ENCODE measurements around the gene MYF5. TPM values are rescaled to one million over a fixed set of nuclear protein-coding genes. Genes with fewer than 3 reads are reported as not detected.
"Not testable (repeated sequence)": the region's sequence is repeated elsewhere in the genome, so short reads cannot be mapped to it uniquely, and the experiment has no call there.

MYF5 gene
- not detected for total RNA-seq
- not detected for polyA plus RNA-seq
- long read RNA-seq, donor 1: 0 reads
- long read RNA-seq, donor 2: 0 reads

DNA sequence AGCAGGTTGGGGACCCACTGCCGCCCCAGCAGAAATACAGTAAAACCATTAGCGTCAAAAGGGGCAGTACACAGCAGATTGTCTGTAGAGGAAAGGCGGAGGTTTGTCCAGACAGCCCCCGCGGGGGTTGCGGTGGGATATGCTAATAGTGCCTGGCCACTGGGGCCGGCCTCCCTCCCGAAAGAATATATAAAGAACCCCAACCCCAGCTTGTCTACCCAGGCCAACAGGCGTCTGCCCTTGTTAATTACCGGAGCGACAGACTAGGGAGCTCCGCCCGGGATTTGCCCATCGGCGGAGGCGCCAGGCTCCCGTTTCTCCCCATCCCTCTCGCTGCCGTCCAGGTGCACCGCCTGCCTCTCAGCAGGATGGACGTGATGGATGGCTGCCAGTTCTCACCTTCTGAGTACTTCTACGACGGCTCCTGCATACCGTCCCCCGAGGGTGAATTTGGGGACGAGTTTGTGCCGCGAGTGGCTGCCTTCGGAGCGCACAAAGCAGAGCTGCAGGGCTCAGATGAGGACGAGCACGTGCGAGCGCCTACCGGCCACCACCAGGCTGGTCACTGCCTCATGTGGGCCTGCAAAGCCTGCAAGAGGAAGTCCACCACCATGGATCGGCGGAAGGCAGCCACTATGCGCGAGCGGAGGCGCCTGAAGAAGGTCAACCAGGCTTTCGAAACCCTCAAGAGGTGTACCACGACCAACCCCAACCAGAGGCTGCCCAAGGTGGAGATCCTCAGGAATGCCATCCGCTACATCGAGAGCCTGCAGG is at the start of gene MYF5:
MYF5 (plus strand) TSS at position 217 of the 774 bp plus-strand sequence; CDS start at position 369, 152 bp downstream.
- H3K27me3 ChIP-seq (ENCODE audit: control insufficient read depth in 1 of 2, insufficient read depth in 2 of 2, low read length in 1 of 2): no peaks in the 10 kb centered on the region
- H3K27ac ChIP-seq (ENCODE audit: low read depth in 1 of 2, low read length in 2 of 2): no peak within 1 kb of the TSS
- H3K4me1 ChIP-seq (ENCODE audit: control insufficient read depth in 1 of 2, insufficient read depth in 2 of 2, low read length in 2 of 2): no peaks in the 10 kb centered on the region
- H3K9me3 ChIP-seq (ENCODE audit: control insufficient read depth, low read length): peaks cover 2% of the 10 kb centered on the region
- ATAC-seq (ENCODE audit: low FRiP score) (peak; percentile 42), DNase-seq (no peak)
- H3K36me3 ChIP-seq (ENCODE audit: control insufficient read depth in 1 of 2, insufficient read depth in 2 of 2, low read length in 1 of 2): no peaks in the 10 kb centered on the region
- intact Hi-C loops (cut with DNase I): no loop called here
- no peak within 1 kb of the TSS for H3K4me3 ChIP-seq (ENCODE audit: low read length in 2 of 2)
- WGBS, 2 donors: 35 to 45% methylated on average over 45 of the region's 45 CpGs

DNA sequence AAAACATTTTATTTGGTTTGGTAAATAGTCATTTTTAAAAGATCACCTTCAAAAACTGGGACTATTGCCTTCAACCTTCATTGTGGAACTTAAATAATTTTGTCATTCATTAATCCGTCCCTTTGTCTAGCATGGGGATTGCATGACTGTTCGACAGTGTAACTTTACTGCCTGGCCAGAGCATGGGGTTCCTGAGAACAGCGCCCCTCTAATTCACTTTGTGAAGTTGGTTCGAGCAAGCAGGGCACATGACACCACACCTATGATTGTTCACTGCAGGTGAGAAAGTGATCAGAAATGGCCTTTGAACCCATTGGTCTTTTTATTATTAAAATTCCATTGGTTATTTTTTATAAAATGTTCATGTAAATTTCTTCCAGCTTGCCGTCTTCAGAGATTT is 46.5 kb upstream of the MYF5 start:
- no peaks in the 10 kb centered on the region for H3K36me3 ChIP-seq (ENCODE audit: control insufficient read depth in 1 of 2, insufficient read depth in 2 of 2, low read length in 1 of 2)
- no peaks in the 10 kb centered on the region for H3K27me3 ChIP-seq (ENCODE audit: control insufficient read depth in 1 of 2, insufficient read depth in 2 of 2, low read length in 1 of 2)
- no peak overlapping the region for H3K27ac ChIP-seq (ENCODE audit: low read depth in 1 of 2, low read length in 2 of 2)
- no peaks in the 10 kb centered on the region for H3K4me1 ChIP-seq (ENCODE audit: control insufficient read depth in 1 of 2, insufficient read depth in 2 of 2, low read length in 2 of 2)
- no peak overlapping the region for H3K4me3 ChIP-seq (ENCODE audit: low read length in 2 of 2)
- no peak for ATAC-seq (ENCODE audit: low FRiP score)
- intact Hi-C loops (cut with DNase I): no loop called here
- WGBS, 2 donors: 66% methylated on average over 5 of the region's 5 CpGs
- no peaks in the 10 kb centered on the region for H3K9me3 ChIP-seq (ENCODE audit: control insufficient read depth, low read length)
- DNase-seq: no peak

DNA sequence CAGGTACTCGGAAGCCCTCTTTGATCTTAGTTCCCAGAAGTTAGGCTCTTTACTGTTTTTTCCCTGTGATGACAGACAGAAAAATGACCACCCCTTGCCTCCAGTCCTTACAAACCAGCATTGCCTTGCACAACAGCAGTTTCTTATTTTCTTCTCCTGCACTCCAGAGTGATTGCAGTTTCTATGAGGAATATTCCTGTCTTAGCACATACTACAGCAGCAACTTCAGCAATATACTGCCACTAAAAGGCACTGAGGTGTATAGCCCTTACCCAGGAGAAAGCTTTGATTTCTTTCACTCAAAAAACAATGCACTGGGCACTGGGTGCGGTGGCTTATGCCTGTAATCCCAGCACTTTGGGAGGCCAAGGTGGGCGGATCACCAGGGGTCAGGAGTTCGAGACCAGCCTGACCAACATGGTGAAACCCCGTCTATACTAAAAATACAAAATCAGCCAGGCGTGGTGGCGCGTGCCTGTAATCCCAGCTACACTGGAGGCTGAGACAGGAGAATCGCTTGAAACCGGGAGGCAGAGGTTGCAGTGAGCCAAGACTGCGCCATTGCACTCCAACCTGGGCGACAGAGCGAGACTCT is 40.6 kb upstream of the MYF5 start:
- 90 to 92% methylated on average over 13 of the region's 13 CpGs for WGBS, 2 donors
- peak in 1 of 2 donors; percentile 36 for DNase-seq
- H3K36me3 ChIP-seq (ENCODE audit: control insufficient read depth in 1 of 2, insufficient read depth in 2 of 2, low read length in 1 of 2); H3K4me3 ChIP-seq (ENCODE audit: low read length in 2 of 2); intact Hi-C loops (cut with DNase I); ATAC-seq (ENCODE audit: low FRiP score); H3K4me1 ChIP-seq (ENCODE audit: control insufficient read depth in 1 of 2, insufficient read depth in 2 of 2, low read length in 2 of 2); H3K9me3 ChIP-seq (ENCODE audit: control insufficient read depth, low read length); H3K27me3 ChIP-seq (ENCODE audit: control insufficient read depth in 1 of 2, insufficient read depth in 2 of 2, low read length in 1 of 2); H3K27ac ChIP-seq (ENCODE audit: low read depth in 1 of 2, low read length in 2 of 2): not testable (repeated sequence)

DNA sequence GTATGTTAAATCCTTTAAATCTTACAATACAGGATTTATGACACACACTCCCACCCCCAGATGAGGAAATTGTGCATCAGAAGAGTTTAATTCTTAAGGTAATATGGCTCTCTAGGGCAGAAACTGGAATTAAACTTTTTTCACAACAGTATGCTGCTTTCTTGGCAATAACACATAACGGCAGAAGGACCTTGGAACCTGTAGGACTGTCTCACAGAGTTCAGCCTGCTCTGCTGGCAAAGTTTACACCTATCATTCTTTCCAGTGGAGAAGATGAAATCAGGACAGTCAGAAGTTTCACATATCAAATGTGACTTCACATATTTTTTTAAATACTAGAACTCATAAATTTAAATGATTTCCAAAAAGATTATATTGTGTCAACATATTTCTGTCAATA is 39.9 kb upstream of the MYF5 start:
- H3K27ac ChIP-seq (ENCODE audit: low read depth in 1 of 2, low read length in 2 of 2): no peak overlapping the region
- no peaks in the 10 kb centered on the region for H3K27me3 ChIP-seq (ENCODE audit: control insufficient read depth in 1 of 2, insufficient read depth in 2 of 2, low read length in 1 of 2)
- H3K9me3 ChIP-seq (ENCODE audit: control insufficient read depth, low read length): no peaks in the 10 kb centered on the region
- no peak for DNase-seq
- no peak overlapping the region for H3K4me3 ChIP-seq (ENCODE audit: low read length in 2 of 2)
- H3K4me1 ChIP-seq (ENCODE audit: control insufficient read depth in 1 of 2, insufficient read depth in 2 of 2, low read length in 2 of 2): no peaks in the 10 kb centered on the region
- intact Hi-C loops (cut with DNase I): no loop called here
- 63 to 66% methylated on average over 1 of the region's 1 CpG for WGBS, 2 donors
- no peaks in the 10 kb centered on the region for H3K36me3 ChIP-seq (ENCODE audit: control insufficient read depth in 1 of 2, insufficient read depth in 2 of 2, low read length in 1 of 2)
- ATAC-seq (ENCODE audit: low FRiP score): no peak

DNA sequence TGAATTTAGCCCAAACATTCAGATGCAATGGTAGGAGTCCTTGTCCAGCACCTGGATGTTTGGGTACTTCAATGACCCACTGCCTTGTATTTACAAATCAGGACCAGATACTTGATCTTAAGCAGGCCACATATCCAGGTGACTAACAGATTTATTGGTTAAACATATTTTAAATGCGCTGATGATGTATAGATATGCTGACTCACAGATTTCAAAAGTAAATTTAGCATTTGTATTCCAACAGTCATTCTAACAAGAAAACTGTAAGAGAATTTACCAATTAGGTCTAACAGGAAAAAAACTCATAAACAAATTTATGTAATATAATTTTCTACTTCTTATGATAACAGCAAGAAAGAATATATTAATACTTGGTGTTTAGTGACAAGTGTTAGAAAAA is 38.7 kb upstream of the MYF5 start:
- intact Hi-C loops (cut with DNase I): no loop called here
- Histone ChIP-seq H3K36me3 (ENCODE audit: control insufficient read depth in 1 of 2, insufficient read depth in 2 of 2, low read length in 1 of 2) (no peaks in the 10 kb centered on the region), H3K9me3 (ENCODE audit: control insufficient read depth, low read length) (no peaks in the 10 kb centered on the region), H3K27ac (ENCODE audit: low read depth in 1 of 2, low read length in 2 of 2) (no peak overlapping the region), H3K27me3 (ENCODE audit: control insufficient read depth in 1 of 2, insufficient read depth in 2 of 2, low read length in 1 of 2) (no peaks in the 10 kb centered on the region), H3K4me1 (ENCODE audit: control insufficient read depth in 1 of 2, insufficient read depth in 2 of 2, low read length in 2 of 2) (no peaks in the 10 kb centered on the region), H3K4me3 (ENCODE audit: low read length in 2 of 2) (no peak overlapping the region)
- ATAC-seq (ENCODE audit: low FRiP score): no peak
- DNase-seq: no peak
- 95% methylated on average over 1 of the region's 1 CpG for WGBS, 2 donors

DNA sequence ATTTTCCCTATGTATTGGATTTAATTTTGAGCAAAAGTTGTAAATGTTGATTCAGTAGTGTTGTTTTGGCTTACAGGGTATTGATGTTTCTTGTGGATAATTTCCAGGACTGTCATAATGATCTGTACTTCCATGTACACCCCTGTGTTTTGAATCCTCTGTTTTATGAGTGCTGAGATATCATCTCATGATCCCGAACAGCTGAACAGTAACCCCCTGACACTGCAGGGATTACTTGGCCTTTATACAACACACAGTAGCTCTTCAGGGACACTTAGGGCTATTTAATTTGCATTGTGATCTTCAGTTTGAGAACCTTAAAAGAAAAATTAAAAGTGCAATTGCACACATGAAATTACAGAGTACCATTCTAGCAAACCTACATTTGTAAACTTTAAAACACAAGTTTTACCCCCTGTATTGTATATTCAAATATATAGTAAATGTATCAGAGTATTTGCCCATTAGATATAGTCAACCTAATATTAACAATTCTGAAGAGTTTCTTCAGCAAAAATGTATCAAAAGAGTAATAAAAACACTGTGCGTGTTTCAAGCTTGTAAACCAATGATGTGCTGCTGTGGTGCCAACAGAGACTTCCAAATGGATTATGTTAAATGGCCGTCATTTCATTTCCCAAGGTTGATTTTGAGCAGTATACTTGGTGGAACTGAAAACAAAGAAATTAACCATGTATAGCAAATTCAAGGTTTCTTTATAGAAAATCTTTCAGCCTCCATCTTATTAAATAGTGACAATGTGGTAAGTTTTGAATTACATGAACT is 37.2 kb upstream of the MYF5 start:
- H3K9me3 ChIP-seq (ENCODE audit: control insufficient read depth, low read length): no peaks in the 10 kb centered on the region
- DNase-seq (no peak), ATAC-seq (ENCODE audit: low FRiP score) (no peak)
- no peaks in the 10 kb centered on the region for H3K27me3 ChIP-seq (ENCODE audit: control insufficient read depth in 1 of 2, insufficient read depth in 2 of 2, low read length in 1 of 2)
- H3K36me3 ChIP-seq (ENCODE audit: control insufficient read depth in 1 of 2, insufficient read depth in 2 of 2, low read length in 1 of 2): no peaks in the 10 kb centered on the region
- 78 to 83% methylated on average over 3 of the region's 3 CpGs for WGBS, 2 donors
- H3K4me1 ChIP-seq (ENCODE audit: control insufficient read depth in 1 of 2, insufficient read depth in 2 of 2, low read length in 2 of 2): no peaks in the 10 kb centered on the region
- H3K4me3 ChIP-seq (ENCODE audit: low read length in 2 of 2): no peak overlapping the region
- no peak overlapping the region for H3K27ac ChIP-seq (ENCODE audit: low read depth in 1 of 2, low read length in 2 of 2)
- intact Hi-C loops (cut with DNase I): no loop called here

DNA sequence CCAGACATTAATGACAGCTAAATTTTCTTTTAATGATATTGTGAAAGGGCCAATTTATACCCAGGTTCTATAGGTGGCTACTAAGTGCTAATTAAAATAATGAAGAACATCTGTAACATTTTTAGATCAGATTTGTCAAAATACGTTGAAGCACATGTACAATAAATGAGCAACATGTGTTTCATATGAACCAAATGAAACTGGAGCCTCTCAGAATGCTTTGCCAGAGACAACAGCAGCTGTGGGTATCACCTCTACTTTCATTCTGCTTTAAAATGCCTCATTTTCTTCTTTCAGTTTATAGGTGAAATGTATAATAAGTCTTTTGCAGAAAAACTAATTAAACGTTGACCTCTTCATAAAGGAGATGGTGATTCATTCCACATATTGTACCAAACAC is 35.4 kb upstream of the MYF5 start:
- no peaks in the 10 kb centered on the region for H3K27me3 ChIP-seq (ENCODE audit: control insufficient read depth in 1 of 2, insufficient read depth in 2 of 2, low read length in 1 of 2)
- H3K9me3 ChIP-seq (ENCODE audit: control insufficient read depth, low read length): no peaks in the 10 kb centered on the region
- WGBS, 2 donors: 70 to 74% methylated on average over 2 of the region's 2 CpGs
- H3K36me3 ChIP-seq (ENCODE audit: control insufficient read depth in 1 of 2, insufficient read depth in 2 of 2, low read length in 1 of 2): no peaks in the 10 kb centered on the region
- ATAC-seq (ENCODE audit: low FRiP score): no peak
- H3K4me3 ChIP-seq (ENCODE audit: low read length in 2 of 2): no peak overlapping the region
- H3K4me1 ChIP-seq (ENCODE audit: control insufficient read depth in 1 of 2, insufficient read depth in 2 of 2, low read length in 2 of 2): no peaks in the 10 kb centered on the region
- no peak overlapping the region for H3K27ac ChIP-seq (ENCODE audit: low read depth in 1 of 2, low read length in 2 of 2)
- intact Hi-C loops (cut with DNase I): no loop called here
- no peak for DNase-seq

DNA sequence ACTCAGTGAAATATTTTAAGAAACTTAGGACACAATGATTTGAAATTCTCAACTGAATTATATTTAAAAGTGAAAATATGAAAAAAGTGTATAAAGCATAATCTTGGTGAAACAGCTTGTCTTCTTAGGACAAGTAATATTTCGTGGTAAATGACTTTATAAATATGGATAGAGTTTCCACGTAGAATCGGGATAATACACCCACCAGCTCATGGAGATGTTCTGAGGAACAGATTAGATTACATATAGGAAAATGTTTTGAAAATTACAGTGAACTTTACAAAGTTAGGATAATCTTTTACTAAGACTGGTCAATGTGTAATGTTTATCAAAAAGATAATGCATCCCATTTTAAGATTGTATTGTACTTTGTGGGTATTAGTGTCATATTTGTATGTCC is 34.9 kb upstream of the MYF5 start:
- no peak overlapping the region for H3K27ac ChIP-seq (ENCODE audit: low read depth in 1 of 2, low read length in 2 of 2)
- no peak overlapping the region for H3K4me3 ChIP-seq (ENCODE audit: low read length in 2 of 2)
- H3K9me3 ChIP-seq (ENCODE audit: control insufficient read depth, low read length): no peaks in the 10 kb centered on the region
- 78 to 81% methylated on average over 3 of the region's 3 CpGs for WGBS, 2 donors
- DNase-seq (no peak), ATAC-seq (ENCODE audit: low FRiP score) (no peak)
- H3K36me3 ChIP-seq (ENCODE audit: control insufficient read depth in 1 of 2, insufficient read depth in 2 of 2, low read length in 1 of 2): no peaks in the 10 kb centered on the region
- no peaks in the 10 kb centered on the region for H3K4me1 ChIP-seq (ENCODE audit: control insufficient read depth in 1 of 2, insufficient read depth in 2 of 2, low read length in 2 of 2)
- intact Hi-C loops (cut with DNase I): no loop called here
- no peaks in the 10 kb centered on the region for H3K27me3 ChIP-seq (ENCODE audit: control insufficient read depth in 1 of 2, insufficient read depth in 2 of 2, low read length in 1 of 2)
